PC-9 (cell line): ENCODE measurements around the gene ABCA1. TPM values are rescaled to one million over a fixed set of nuclear protein-coding genes. Genes with fewer than 3 reads are reported as not detected.
A peak's percentile ranks its signal among the peaks of the same experiment; 100 is the strongest.

Experiments
- BruUV-seq: library from RNA; stranded (reverse); fragments of 400-500 nt; replicated peaks from 2 replicates; lab custom pipeline; 2021; lab: Mats Ljungman, UMichigan
- CTCF ChIA-PET: fragments of 300-600 bp; sonication (Branson Sonifier 250); formaldehyde crosslinking; loops from one replicate; lab custom pipeline; 2022; ENCODE audit warnings: antibody characterized with exemption; lab: Charles Lee
- POLR2A ChIA-PET: fragments of 300-600 bp; sonication (Branson Sonifier 250); formaldehyde crosslinking; loops from one replicate; lab custom pipeline; 2022; ENCODE audit warnings: antibody characterized with exemption; ENCODE audit not compliant: unreplicated experiment; lab: Charles Lee
- DNase-seq, 2 experiments: peaks; one replicate each; pipeline versions ENCODE4 v3.0.0 to v3.0.0-alpha.2; 2015 to 2022; ENCODE audit warnings: mixed read lengths in 1 of 2
- H2AFZ ChIP-seq: fragments of 200-600 bp; sonication (generic); 2 replicates; pipeline ENCODE4 v1.8.1; 2017; ENCODE audit warnings: antibody characterized with exemption
- H3F3A ChIP-seq: fragments of 200-600 bp; sonication (generic); 2 replicates; pipeline ENCODE4 v1.8.1; 2017; ENCODE audit warnings: antibody characterized with exemption, mild to moderate bottlenecking, low read depth; ENCODE audit not compliant: insufficient read depth
- H3K27ac ChIP-seq: fragments of 200-600 bp; sonication (generic); 2 replicates; pipeline ENCODE4 v1.6.1; 2016; ENCODE audit warnings: mixed run types
- H3K27me3 ChIP-seq: fragments of 200-600 bp; sonication (generic); 2 replicates; pipeline ENCODE4 v1.6.1; 2016; ENCODE audit warnings: low read depth, mixed run types; ENCODE audit not compliant: insufficient read depth
- H3K36me3 ChIP-seq: fragments of 200-600 bp; sonication (generic); 2 replicates; pipeline ENCODE4 v1.6.1; 2016; ENCODE audit warnings: low read depth, mixed run types
- H3K4me1 ChIP-seq: fragments of 200-600 bp; sonication (generic); replicated peaks from 2 replicates; pipeline ENCODE4 v1.6.1; 2016; ENCODE audit warnings: mixed run types; ENCODE audit not compliant: insufficient read depth
- H3K4me2 ChIP-seq: fragments of 200-600 bp; sonication (generic); 2 replicates; pipeline ENCODE4 v1.6.1; 2017; ENCODE audit warnings: mixed run types
- H3K4me3 ChIP-seq: fragments of 200-600 bp; sonication (generic); 2 replicates; pipeline ENCODE4 v1.6.1; 2016; ENCODE audit warnings: mixed run types
- H3K79me2 ChIP-seq: fragments of 200-600 bp; sonication (generic); 2 replicates; pipeline ENCODE4 v1.6.1; 2017; ENCODE audit warnings: low read depth, mixed run types
- H3K9me2 ChIP-seq: fragments of 200-600 bp; sonication (generic); 2 replicates; pipeline ENCODE4 v1.8.1; 2017; ENCODE audit warnings: mild to moderate bottlenecking; ENCODE audit not compliant: insufficient read depth
- H3K9me3 ChIP-seq: fragments of 200-600 bp; sonication (generic); 2 replicates; pipeline ENCODE4 v1.8.1; 2016; ENCODE audit warnings: low read depth; ENCODE audit not compliant: insufficient read depth
- H4K20me1 ChIP-seq: fragments of 200-600 bp; sonication (generic); 2 replicates; pipeline ENCODE4 v1.8.1; 2017; ENCODE audit not compliant: insufficient read depth
- CTCF ChIP-seq: fragments of 200-600 bp; sonication (generic); conservative IDR thresholded peaks from 2 replicates; pipeline ENCODE4 v1.6.1; 2017; ENCODE audit warnings: mixed run types, antibody characterized with exemption, mild to moderate bottlenecking, moderate library complexity
- EZH2 ChIP-seq: fragments of 200-600 bp; sonication (generic); IDR thresholded peaks from 2 replicates; pipeline ENCODE4 v1.8.0; 2017; ENCODE audit warnings: antibody characterized with exemption, low read depth
- intact Hi-C: fragments of 100-400 bp; cut with micrococcal nuclease; formaldehyde crosslinking; loops from one replicate; pipeline ENCODE4 v1.10.0; 2022; ENCODE audit not compliant: unreplicated experiment
- total RNA-seq: library from RNA; stranded (reverse); gene quantifications from 2 replicates; pipeline ENCODE4 v1.2.3, GENCODE V29; 2021

Gene ABCA1
- total RNA-seq, 1 experiment from 2014 or later: 38.3 TPM

- H3K79me2 ChIP-seq: no peaks in the 10 kb centered on the region
- peak overlapping the region; percentile 85 for H3K4me2 ChIP-seq
- peak overlapping the region; percentile 99 for H3K4me3 ChIP-seq
- H3K9me3 ChIP-seq: no peaks in the 10 kb centered on the region
- H4K20me1 ChIP-seq: no peaks in the 10 kb centered on the region
- intact Hi-C loops: loop anchor here (1.0 to 10.0 kb wide), 3 partner anchors 23 to 276 kb away; partner anchors contain the start of genes ABCA1 and SLC44A1
- TF ChIP-seq CTCF (no peak), EZH2 (no peak)
- no TSS peak for BruUV-seq
- POLR2A ChIA-PET: interaction anchor here (0.6 to 0.7 kb wide), 3 partner anchors 38 to 42 kb away, joined by 4 read pairs; no protein-coding TSS in a partner anchor
- no peaks in the 10 kb centered on the region for H3K27me3 ChIP-seq
- H3K36me3 ChIP-seq: no peaks in the 10 kb centered on the region
- peak overlapping the region; percentile 85 for H3K27ac ChIP-seq
- peaks cover 26% of the 10 kb centered on the region for H3K4me1 ChIP-seq
- peaks cover 14% of the 10 kb centered on the region for H3F3A ChIP-seq
- H3K9me2 ChIP-seq: no peaks in the 10 kb centered on the region
- DNase-seq: peak; percentile 74 to 91
- CTCF ChIA-PET: interaction anchor here (0.6 kb wide), 2 partner anchors 105 to 191 kb away, joined by 3 to 5 read pairs; no protein-coding TSS in a partner anchor
- peak overlapping the region; percentile 94 for H2AFZ ChIP-seq
Measured at GRCh38 chr9:104968025-104968982, 40.3 kb upstream of the ABCA1 start.

GRCh38 chr9:104963076-104963475, 35.1 kb upstream of the ABCA1 start:
- TF ChIP-seq CTCF (no peak), EZH2 (no peak)
- CTCF ChIA-PET: interaction anchor here (0.7 kb wide), 1 partner anchor 10 kb away, joined by 4 read pairs; no protein-coding TSS in a partner anchor
- intact Hi-C loops: loop anchor here (10.0 kb wide), 1 partner anchor 282 kb away; the partner anchor contains the start of gene SLC44A1

GRCh38 chr9:104961701-104962359, 33.9 kb upstream of the ABCA1 start:
- Histone ChIP-seq H3K27me3 (no peaks in the 10 kb centered on the region), H3K27ac (peak overlapping the region; percentile 80)
- BruUV-seq: TSS peak; percentile 99

More at GRCh38 chr9:104963076-104963475, 35.1 kb upstream of the ABCA1 start:
- H3K27me3 ChIP-seq: no peaks in the 10 kb centered on the region
- DNase-seq: no peak
- POLR2A ChIA-PET: no interaction called here
- no peak overlapping the region for H3K27ac ChIP-seq
- H3K4me3 ChIP-seq: no peak overlapping the region
- no peaks in the 10 kb centered on the region for H3K9me2 ChIP-seq
- peaks cover 28% of the 10 kb centered on the region for H3K4me1 ChIP-seq
- no TSS peak for BruUV-seq
- no peak overlapping the region for H2AFZ ChIP-seq
- H4K20me1 ChIP-seq: no peaks in the 10 kb centered on the region
- no peaks in the 10 kb centered on the region for H3K36me3 ChIP-seq
- no peaks in the 10 kb centered on the region for H3K79me2 ChIP-seq
- H3F3A ChIP-seq: peaks cover 8% of the 10 kb centered on the region; the same call in 1 of the 2 replicates
- H3K9me3 ChIP-seq: no peaks in the 10 kb centered on the region
- H3K4me2 ChIP-seq: no peak overlapping the region

More at GRCh38 chr9:104961701-104962359, 33.9 kb upstream of the ABCA1 start:
- Histone ChIP-seq H3K4me3 (no peak overlapping the region), H4K20me1 (no peaks in the 10 kb centered on the region), H3K4me2 (peak overlapping the region; percentile 59), H3F3A (peaks cover 8% of the 10 kb centered on the region; the same call in 1 of the 2 replicates), H3K9me2 (no peaks in the 10 kb centered on the region), H3K79me2 (no peaks in the 10 kb centered on the region), H2AFZ (peak overlapping the region; percentile 11; the same call in 1 of the 2 replicates), H3K4me1 (peaks cover 22% of the 10 kb centered on the region), H3K9me3 (no peaks in the 10 kb centered on the region), H3K36me3 (no peaks in the 10 kb centered on the region)
- ChIA-PET POLR2A (interaction anchor here (0.7 kb wide), 1 partner anchor 888 kb away, joined by 4 read pairs; no protein-coding TSS in a partner anchor), CTCF (no interaction called here)
- intact Hi-C loops: loop anchor here (10.0 kb wide), 1 partner anchor 283 kb away; the partner anchor contains the start of gene SLC44A1
- TF ChIP-seq CTCF: no peak
- no peak for TF ChIP-seq EZH2
- no peak for DNase-seq
